ENCODE data around the gene SP7.

DNA sequence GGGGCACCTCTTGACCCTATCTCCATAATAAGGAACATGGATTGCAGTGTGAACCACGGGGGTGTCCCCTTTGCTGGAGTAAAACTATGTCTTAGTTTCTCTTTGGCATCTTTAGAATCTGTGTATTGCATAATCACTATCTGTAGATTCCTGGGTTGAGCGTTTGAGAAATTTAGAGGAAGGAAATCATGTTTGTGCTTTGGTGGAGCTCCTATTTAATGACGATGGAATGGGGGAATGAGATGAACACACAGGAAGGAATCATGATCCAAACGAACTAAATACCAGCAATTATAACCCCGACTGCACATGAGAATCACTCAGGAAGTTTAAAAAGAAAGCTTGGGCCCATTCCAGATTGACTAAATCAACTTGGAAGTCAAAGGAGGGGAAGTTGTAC, 38.0 kb downstream of the SP7 start:
- TF ChIP-seq, protein P1, sequence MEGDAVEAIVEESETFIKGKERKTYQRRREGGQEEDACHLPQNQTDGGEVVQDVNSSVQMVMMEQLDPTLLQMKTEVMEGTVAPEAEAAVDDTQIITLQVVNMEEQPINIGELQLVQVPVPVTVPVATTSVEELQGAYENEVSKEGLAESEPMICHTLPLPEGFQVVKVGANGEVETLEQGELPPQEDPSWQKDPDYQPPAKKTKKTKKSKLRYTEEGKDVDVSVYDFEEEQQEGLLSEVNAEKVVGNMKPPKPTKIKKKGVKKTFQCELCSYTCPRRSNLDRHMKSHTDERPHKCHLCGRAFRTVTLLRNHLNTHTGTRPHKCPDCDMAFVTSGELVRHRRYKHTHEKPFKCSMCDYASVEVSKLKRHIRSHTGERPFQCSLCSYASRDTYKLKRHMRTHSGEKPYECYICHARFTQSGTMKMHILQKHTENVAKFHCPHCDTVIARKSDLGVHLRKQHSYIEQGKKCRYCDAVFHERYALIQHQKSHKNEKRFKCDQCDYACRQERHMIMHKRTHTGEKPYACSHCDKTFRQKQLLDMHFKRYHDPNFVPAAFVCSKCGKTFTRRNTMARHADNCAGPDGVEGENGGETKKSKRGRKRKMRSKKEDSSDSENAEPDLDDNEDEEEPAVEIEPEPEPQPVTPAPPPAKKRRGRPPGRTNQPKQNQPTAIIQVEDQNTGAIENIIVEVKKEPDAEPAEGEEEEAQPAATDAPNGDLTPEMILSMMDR (IDR thresholded peaks at IDR 0.05): no peak
- no peak for TF ChIP-seq POLR2AphosphoS5 (IDR thresholded peaks at IDR 0.05; ENCODE audit: low read depth, low read length)
- no peak for TF ChIP-seq SIN3A (IDR thresholded peaks at IDR 0.05; ENCODE audit: borderline replicate concordance, insufficient read depth, low read depth, low read length)
- no peak for TF ChIP-seq TCF7L2 (IDR thresholded peaks at IDR 0.05; ENCODE audit: low read depth, low read length)
- TF ChIP-seq, protein P2, sequence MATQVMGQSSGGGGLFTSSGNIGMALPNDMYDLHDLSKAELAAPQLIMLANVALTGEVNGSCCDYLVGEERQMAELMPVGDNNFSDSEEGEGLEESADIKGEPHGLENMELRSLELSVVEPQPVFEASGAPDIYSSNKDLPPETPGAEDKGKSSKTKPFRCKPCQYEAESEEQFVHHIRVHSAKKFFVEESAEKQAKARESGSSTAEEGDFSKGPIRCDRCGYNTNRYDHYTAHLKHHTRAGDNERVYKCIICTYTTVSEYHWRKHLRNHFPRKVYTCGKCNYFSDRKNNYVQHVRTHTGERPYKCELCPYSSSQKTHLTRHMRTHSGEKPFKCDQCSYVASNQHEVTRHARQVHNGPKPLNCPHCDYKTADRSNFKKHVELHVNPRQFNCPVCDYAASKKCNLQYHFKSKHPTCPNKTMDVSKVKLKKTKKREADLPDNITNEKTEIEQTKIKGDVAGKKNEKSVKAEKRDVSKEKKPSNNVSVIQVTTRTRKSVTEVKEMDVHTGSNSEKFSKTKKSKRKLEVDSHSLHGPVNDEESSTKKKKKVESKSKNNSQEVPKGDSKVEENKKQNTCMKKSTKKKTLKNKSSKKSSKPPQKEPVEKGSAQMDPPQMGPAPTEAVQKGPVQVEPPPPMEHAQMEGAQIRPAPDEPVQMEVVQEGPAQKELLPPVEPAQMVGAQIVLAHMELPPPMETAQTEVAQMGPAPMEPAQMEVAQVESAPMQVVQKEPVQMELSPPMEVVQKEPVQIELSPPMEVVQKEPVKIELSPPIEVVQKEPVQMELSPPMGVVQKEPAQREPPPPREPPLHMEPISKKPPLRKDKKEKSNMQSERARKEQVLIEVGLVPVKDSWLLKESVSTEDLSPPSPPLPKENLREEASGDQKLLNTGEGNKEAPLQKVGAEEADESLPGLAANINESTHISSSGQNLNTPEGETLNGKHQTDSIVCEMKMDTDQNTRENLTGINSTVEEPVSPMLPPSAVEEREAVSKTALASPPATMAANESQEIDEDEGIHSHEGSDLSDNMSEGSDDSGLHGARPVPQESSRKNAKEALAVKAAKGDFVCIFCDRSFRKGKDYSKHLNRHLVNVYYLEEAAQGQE (IDR thresholded peaks at IDR 0.05; ENCODE audit: insufficient read depth in 1 of 2, low read depth in 2 of 2, low read length in 1 of 2): no peak

Measured in Panc1 (cell line).